Neural progenitor cell (in vitro differentiated cells): ENCODE results near the gene LRRIQ3. TPM values are rescaled to one million over a fixed set of nuclear protein-coding genes. Genes with fewer than 3 reads are reported as not detected.

Experiments
- DNase-seq: peaks from one replicate; pipeline ENCODE4 v3.0.0-alpha.2; 2016; ENCODE audit warnings: low spot score
- H2AFZ ChIP-seq: fragments of 200-600 bp; sonication (generic); replicated peaks from 2 replicates; pipeline ENCODE4 v1.6.1; 2016; ENCODE audit warnings: antibody characterized with exemption
- H3F3A ChIP-seq: fragments of 200-600 bp; sonication (generic); 2 replicates; pipeline ENCODE4 v1.6.1; 2016; ENCODE audit warnings: antibody characterized with exemption, low read depth
- H3K27ac ChIP-seq: fragments of 200-600 bp; sonication (generic); 2 replicates; pipeline ENCODE4 v1.5.1; 2016; ENCODE audit warnings: mild to moderate bottlenecking
- H3K27me3 ChIP-seq: fragments of 200-600 bp; sonication (generic); 2 replicates; pipeline ENCODE4 v1.6.1; 2016; ENCODE audit warnings: mild to moderate bottlenecking, moderate library complexity
- H3K36me3 ChIP-seq: fragments of 200-600 bp; sonication (generic); 2 replicates; pipeline ENCODE4 v1.5.1; 2016
- H3K4me1 ChIP-seq: fragments of 200-600 bp; sonication (generic); 2 replicates; pipeline ENCODE4 v1.6.1; 2016; ENCODE audit warnings: mixed run types
- H3K4me2 ChIP-seq: fragments of 200-600 bp; sonication (generic); 2 replicates; pipeline ENCODE4 v1.6.1; 2016
- H3K4me3 ChIP-seq: fragments of 200-600 bp; sonication (generic); 2 replicates; pipeline ENCODE4 v1.5.1; 2016
- H3K79me2 ChIP-seq: fragments of 200-600 bp; sonication (generic); 2 replicates; pipeline ENCODE4 v1.6.1; 2016; ENCODE audit warnings: low read depth
- H3K9ac ChIP-seq: fragments of 200-600 bp; sonication (generic); 2 replicates; pipeline ENCODE4 v1.6.1; 2016
- H3K9me3 ChIP-seq: fragments of 200-600 bp; sonication (generic); 2 replicates; pipeline ENCODE4 v1.5.1; 2016; ENCODE audit warnings: low read depth
- H4K20me1 ChIP-seq: fragments of 200-600 bp; sonication (generic); 2 replicates; pipeline ENCODE4 v1.6.1; 2016; ENCODE audit warnings: low read depth
- H3K27ac Mint-ChIP-seq: 3 replicates; pipeline ENCODE4 v1.8.0; 2021; ENCODE audit warnings: mixed read lengths
- H3K27me3 Mint-ChIP-seq: 2 replicates; pipeline ENCODE4 v1.8.0; 2022; ENCODE audit warnings: low read depth, mild to moderate bottlenecking, inconsistent platforms, moderate library complexity, mixed read lengths; ENCODE audit not compliant: insufficient read depth
- H3K36me3 Mint-ChIP-seq: 3 replicates; pipeline ENCODE4 v1.8.0; 2021; ENCODE audit warnings: mixed read lengths
- H3K4me1 Mint-ChIP-seq: 3 replicates; pipeline ENCODE4 v1.8.0; 2021; ENCODE audit warnings: mixed read lengths
- H3K4me3 Mint-ChIP-seq: 3 replicates; pipeline ENCODE4 v1.8.0; 2021; ENCODE audit warnings: mild to moderate bottlenecking, moderate library complexity, mixed read lengths
- H3K9me3 Mint-ChIP-seq: 3 replicates; pipeline ENCODE4 v1.8.0; 2020; ENCODE audit warnings: mixed read lengths
- CTCF ChIP-seq: fragments of 200-600 bp; sonication (generic); IDR thresholded peaks from 2 replicates; pipeline ENCODE4 v1.5.1; 2017; ENCODE audit warnings: antibody characterized with exemption, mild to moderate bottlenecking
- EZH2 ChIP-seq: fragments of 200-600 bp; sonication (generic); IDR thresholded peaks from 2 replicates; pipeline ENCODE4 v1.6.1; 2017; ENCODE audit warnings: antibody characterized with exemption, mild to moderate bottlenecking, moderate library complexity
- EZH2phosphoT487 ChIP-seq: fragments of 200-600 bp; sonication (generic); IDR thresholded peaks from 2 replicates; pipeline ENCODE4 v1.6.1; 2017; ENCODE audit warnings: antibody characterized with exemption
- total RNA-seq: library from RNA; depleted of rRNA; stranded (reverse); fragments of >200 nt; gene quantifications from 2 replicates; pipeline ENCODE4 v1.2.3, GENCODE V29; 2015; ENCODE audit warnings: low replicate concordance

Gene LRRIQ3
- total RNA-seq, 1 donor from 2014 or later: 3.3 TPM

- Mint-ChIP-seq H3K27ac (no peak overlapping the region), H3K27me3 (peaks cover 2% of the 10 kb centered on the region), H3K4me1 (no peaks in the 10 kb centered on the region), H3K9me3 (peaks cover 14% of the 10 kb centered on the region), H3K4me3 (no peak overlapping the region), H3K36me3 (no peaks in the 10 kb centered on the region)
- no peak overlapping the region for H3K4me3 ChIP-seq
- H3K79me2 ChIP-seq: no peaks in the 10 kb centered on the region
- no peak overlapping the region for H3K4me2 ChIP-seq
- TF ChIP-seq EZH2phosphoT487 (no peak), CTCF (no peak), EZH2 (no peak)
- no peaks in the 10 kb centered on the region for H3F3A ChIP-seq
- no peak for DNase-seq
- no peaks in the 10 kb centered on the region for H3K4me1 ChIP-seq
- no peaks in the 10 kb centered on the region for H4K20me1 ChIP-seq
- no peaks in the 10 kb centered on the region for H3K36me3 ChIP-seq
- peak overlapping the region; percentile 34 for H2AFZ ChIP-seq
- no peaks in the 10 kb centered on the region for H3K27me3 ChIP-seq
- no peaks in the 10 kb centered on the region for H3K9me3 ChIP-seq
- H3K9ac ChIP-seq: no peak overlapping the region
- no peak overlapping the region for H3K27ac ChIP-seq
Measured at GRCh38 chr1:74050386-74050785, 147.6 kb downstream of the LRRIQ3 start.

GRCh38 chr1:74038042-74038441, 159.9 kb downstream of the LRRIQ3 start:
- no peak overlapping the region for H3K4me3 ChIP-seq
- no peaks in the 10 kb centered on the region for H3K9me3 ChIP-seq
- H4K20me1 ChIP-seq: no peaks in the 10 kb centered on the region
- H3K36me3 ChIP-seq: no peaks in the 10 kb centered on the region
- no peaks in the 10 kb centered on the region for H3K27me3 ChIP-seq
- no peak overlapping the region for H2AFZ ChIP-seq
- no peaks in the 10 kb centered on the region for H3K36me3 Mint-ChIP-seq
- no peaks in the 10 kb centered on the region for H3K79me2 ChIP-seq
- H3F3A ChIP-seq: no peaks in the 10 kb centered on the region
- peaks cover 2% of the 10 kb centered on the region for H3K27me3 Mint-ChIP-seq
- TF ChIP-seq EZH2phosphoT487 (no peak), CTCF (no peak), EZH2 (no peak)
- H3K27ac ChIP-seq: no peak overlapping the region
- H3K4me1 ChIP-seq: no peaks in the 10 kb centered on the region
- H3K4me1 Mint-ChIP-seq: no peaks in the 10 kb centered on the region
- H3K27ac Mint-ChIP-seq: no peak overlapping the region
- H3K4me2 ChIP-seq: no peak overlapping the region
- no peak overlapping the region for H3K4me3 Mint-ChIP-seq
- H3K9ac ChIP-seq: no peak overlapping the region
- DNase-seq: no peak
- peaks cover 23% of the 10 kb centered on the region for H3K9me3 Mint-ChIP-seq

- Histone ChIP-seq H3K4me3 (no peak overlapping the region), H3K4me1 (no peaks in the 10 kb centered on the region), H3F3A (no peaks in the 10 kb centered on the region), H4K20me1 (no peaks in the 10 kb centered on the region), H3K79me2 (no peaks in the 10 kb centered on the region), H3K36me3 (no peaks in the 10 kb centered on the region), H3K9ac (no peak overlapping the region), H3K27ac (no peak overlapping the region), H2AFZ (peak overlapping the region; percentile 5), H3K4me2 (no peak overlapping the region), H3K9me3 (no peaks in the 10 kb centered on the region), H3K27me3 (no peaks in the 10 kb centered on the region)
- H3K9me3 Mint-ChIP-seq: peaks cover 2% of the 10 kb centered on the region
- no peak for TF ChIP-seq EZH2phosphoT487
- no peak for TF ChIP-seq CTCF
- TF ChIP-seq EZH2: no peak
- H3K27ac Mint-ChIP-seq: no peak overlapping the region
- no peak overlapping the region for H3K4me3 Mint-ChIP-seq
- H3K27me3 Mint-ChIP-seq: peaks cover 2% of the 10 kb centered on the region
- peaks cover 2% of the 10 kb centered on the region for H3K4me1 Mint-ChIP-seq
- H3K36me3 Mint-ChIP-seq: no peaks in the 10 kb centered on the region
- DNase-seq: no peak
Measured at GRCh38 chr1:74012583-74012982, 185.4 kb downstream of the LRRIQ3 start.

GRCh38 chr1:74011736-74012135, 186.2 kb downstream of the LRRIQ3 start:
- Histone ChIP-seq H3F3A (no peaks in the 10 kb centered on the region), H3K27me3 (no peaks in the 10 kb centered on the region), H3K27ac (no peak overlapping the region), H3K4me1 (no peaks in the 10 kb centered on the region), H3K4me2 (no peak overlapping the region), H3K79me2 (no peaks in the 10 kb centered on the region), H3K9me3 (no peaks in the 10 kb centered on the region), H3K36me3 (no peaks in the 10 kb centered on the region), H2AFZ (no peak overlapping the region), H4K20me1 (no peaks in the 10 kb centered on the region), H3K9ac (no peak overlapping the region), H3K4me3 (no peak overlapping the region)
- no peak for TF ChIP-seq CTCF
- TF ChIP-seq EZH2: no peak
- no peak for TF ChIP-seq EZH2phosphoT487
- H3K4me1 Mint-ChIP-seq: peaks cover 2% of the 10 kb centered on the region
- H3K27ac Mint-ChIP-seq: no peak overlapping the region
- H3K27me3 Mint-ChIP-seq: peaks cover 2% of the 10 kb centered on the region
- DNase-seq: no peak
- no peaks in the 10 kb centered on the region for H3K36me3 Mint-ChIP-seq
- peaks cover 2% of the 10 kb centered on the region for H3K9me3 Mint-ChIP-seq
- no peak overlapping the region for H3K4me3 Mint-ChIP-seq
